Nephron progenitor cell (in vitro differentiated cells): ENCODE results near the gene CHMP1A.
A peak's percentile ranks its signal among the peaks of the same experiment; 100 is the strongest.
"Not testable (repeated sequence)": the region's sequence is repeated elsewhere in the genome, so short reads cannot be mapped to it uniquely, and the experiment has no call there.

Source experiments
- DNase-seq: peaks from one replicate; pipeline ENCODE4 v3.0.0; 2021
- H3K27ac Mint-ChIP-seq: 2 replicates; pipeline ENCODE4 v1.8.0; 2021; ENCODE audit warnings: mild to moderate bottlenecking, moderate library complexity, mixed read lengths
- H3K27me3 Mint-ChIP-seq: 2 replicates; pipeline ENCODE4 v1.8.0; 2021; ENCODE audit warnings: mild to moderate bottlenecking, low read depth, mixed read lengths; ENCODE audit not compliant: poor library complexity
- H3K36me3 Mint-ChIP-seq: 2 replicates; pipeline ENCODE4 v1.8.0; 2021; ENCODE audit warnings: low read depth, mixed read lengths
- H3K4me1 Mint-ChIP-seq: 2 replicates; pipeline ENCODE4 v1.8.0; 2021; ENCODE audit warnings: mixed read lengths
- H3K4me3 Mint-ChIP-seq: 2 replicates; pipeline ENCODE4 v1.8.0; 2021; ENCODE audit warnings: mild to moderate bottlenecking, moderate library complexity, mixed read lengths
- H3K9me3 Mint-ChIP-seq: 2 replicates; pipeline ENCODE4 v1.8.0; 2021; ENCODE audit warnings: mild to moderate bottlenecking, moderate library complexity, mixed read lengths
- TF ChIP-seq, protein P1 (sequence below): fragments of 200-600 bp; sonication (generic); IDR thresholded peaks from 2 replicates; pipeline ENCODE4 v1.5.0; 2021; ENCODE audit warnings: antibody characterized with exemption

CHMP1A gene

GRCh38 chr16:89696670-89697128, 39.2 kb upstream of the CHMP1A start:
- Mint-ChIP-seq H3K27ac (no peak overlapping the region), H3K4me1 (peaks cover 34% of the 10 kb centered on the region), H3K4me3 (no peak overlapping the region), H3K9me3 (no peaks in the 10 kb centered on the region), H3K27me3 (peaks cover 4% of the 10 kb centered on the region), H3K36me3 (peaks cover 18% of the 10 kb centered on the region)
- TF ChIP-seq, protein P1, sequence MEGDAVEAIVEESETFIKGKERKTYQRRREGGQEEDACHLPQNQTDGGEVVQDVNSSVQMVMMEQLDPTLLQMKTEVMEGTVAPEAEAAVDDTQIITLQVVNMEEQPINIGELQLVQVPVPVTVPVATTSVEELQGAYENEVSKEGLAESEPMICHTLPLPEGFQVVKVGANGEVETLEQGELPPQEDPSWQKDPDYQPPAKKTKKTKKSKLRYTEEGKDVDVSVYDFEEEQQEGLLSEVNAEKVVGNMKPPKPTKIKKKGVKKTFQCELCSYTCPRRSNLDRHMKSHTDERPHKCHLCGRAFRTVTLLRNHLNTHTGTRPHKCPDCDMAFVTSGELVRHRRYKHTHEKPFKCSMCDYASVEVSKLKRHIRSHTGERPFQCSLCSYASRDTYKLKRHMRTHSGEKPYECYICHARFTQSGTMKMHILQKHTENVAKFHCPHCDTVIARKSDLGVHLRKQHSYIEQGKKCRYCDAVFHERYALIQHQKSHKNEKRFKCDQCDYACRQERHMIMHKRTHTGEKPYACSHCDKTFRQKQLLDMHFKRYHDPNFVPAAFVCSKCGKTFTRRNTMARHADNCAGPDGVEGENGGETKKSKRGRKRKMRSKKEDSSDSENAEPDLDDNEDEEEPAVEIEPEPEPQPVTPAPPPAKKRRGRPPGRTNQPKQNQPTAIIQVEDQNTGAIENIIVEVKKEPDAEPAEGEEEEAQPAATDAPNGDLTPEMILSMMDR, result no peak
- DNase-seq, result no peak

DNA sequence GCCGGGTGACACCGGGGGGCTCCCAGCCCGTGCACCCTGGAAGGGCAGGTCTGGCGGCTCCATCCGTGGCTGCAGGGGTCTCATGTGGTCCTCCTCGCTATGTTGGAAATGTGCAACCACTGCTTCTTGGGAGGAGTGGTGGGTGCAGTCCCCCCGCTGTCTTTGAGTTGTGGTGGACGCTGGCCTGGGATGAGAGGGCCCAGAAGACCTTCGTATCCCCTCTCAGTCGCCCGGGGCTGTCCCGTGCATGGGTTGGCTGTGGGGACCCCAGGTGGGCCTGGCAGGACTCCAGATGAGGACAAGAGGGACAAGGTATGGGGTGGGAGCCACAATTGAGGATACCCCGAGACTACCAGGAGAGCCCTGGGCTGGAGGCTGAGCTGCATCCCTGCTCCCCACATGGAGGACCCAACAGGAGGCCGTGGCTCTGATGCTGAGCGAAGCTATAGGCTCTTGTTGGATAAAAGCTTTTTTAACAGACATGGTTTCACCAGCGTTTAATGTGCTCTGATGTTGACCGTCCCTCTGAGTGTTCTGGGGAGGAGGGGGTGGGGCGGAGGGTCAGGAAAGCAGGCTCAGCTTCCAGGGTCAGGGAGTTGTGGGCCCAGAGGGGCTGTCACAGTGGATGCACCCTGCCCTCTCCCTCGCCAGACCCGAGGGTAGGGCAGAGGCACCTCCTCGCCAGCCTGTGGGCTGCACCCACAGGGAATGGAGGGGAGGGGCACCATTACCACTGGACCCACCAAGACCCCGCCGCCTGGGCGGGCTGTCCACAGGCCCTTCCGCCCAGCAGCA, 38.6 kb upstream of the CHMP1A start:
- H3K27ac Mint-ChIP-seq, result peak overlapping the region; percentile 82
- peaks cover 34% of the 10 kb centered on the region for H3K4me1 Mint-ChIP-seq
- peaks cover 18% of the 10 kb centered on the region for H3K36me3 Mint-ChIP-seq
- DNase-seq, result peak; percentile 16
- TF ChIP-seq, protein P1, result no peak
- H3K27me3 Mint-ChIP-seq, result peaks cover 4% of the 10 kb centered on the region
- H3K9me3 Mint-ChIP-seq, result no peaks in the 10 kb centered on the region
- no peak overlapping the region for H3K4me3 Mint-ChIP-seq

DNA sequence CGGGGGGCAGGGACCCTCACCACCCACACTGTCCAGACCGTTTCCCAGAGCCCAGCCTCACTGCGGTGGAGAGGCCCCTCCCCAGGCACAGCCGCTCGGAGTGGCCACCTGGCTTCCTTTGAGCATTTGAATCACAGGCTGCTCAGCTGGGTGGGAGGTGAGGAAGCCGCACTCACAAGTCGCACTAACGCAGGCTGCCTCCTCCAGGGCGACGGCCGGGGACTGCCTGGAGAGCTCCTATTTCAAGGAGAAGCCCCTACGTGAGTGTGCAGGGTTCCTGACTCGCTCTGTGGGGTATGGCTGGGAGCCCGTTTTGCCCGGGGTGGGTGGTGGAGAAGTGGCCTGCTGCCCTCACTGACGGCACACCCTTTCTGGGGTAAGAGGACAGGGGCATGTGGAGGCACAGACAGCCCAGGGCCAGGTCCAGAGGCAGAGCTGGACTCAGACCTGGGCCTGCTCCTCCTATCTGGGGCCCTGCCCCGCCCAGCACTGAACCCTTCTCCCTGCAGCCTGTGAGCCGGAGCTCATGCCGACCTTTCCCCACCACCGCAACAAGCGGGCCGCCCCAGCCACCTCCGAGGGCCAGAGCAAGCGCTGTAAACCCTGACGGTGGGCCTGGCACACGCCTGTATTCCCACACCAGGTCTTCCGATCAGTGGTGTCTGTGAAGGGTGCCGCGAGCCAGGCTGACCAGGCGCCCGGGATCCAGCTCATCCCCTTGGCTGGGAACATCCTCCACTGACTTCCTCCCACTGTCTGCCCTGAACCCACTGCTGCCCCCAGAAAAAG, 37.8 kb upstream of the CHMP1A start:
- TF ChIP-seq, protein P1, result no peak
- peaks cover 34% of the 10 kb centered on the region for H3K4me1 Mint-ChIP-seq
- no peak for DNase-seq
- H3K9me3 Mint-ChIP-seq, result no peaks in the 10 kb centered on the region
- peaks cover under 1% of the 10 kb centered on the region for H3K27me3 Mint-ChIP-seq
- peak overlapping the region; percentile 66 for H3K27ac Mint-ChIP-seq
- H3K4me3 Mint-ChIP-seq, result no peak overlapping the region
- peaks cover 22% of the 10 kb centered on the region for H3K36me3 Mint-ChIP-seq

- Mint-ChIP-seq H3K4me1 (peaks cover 30% of the 10 kb centered on the region), H3K27ac (peak overlapping the region; percentile 61), H3K36me3 (peaks cover 26% of the 10 kb centered on the region)
- DNase-seq, H3K27me3 Mint-ChIP-seq, H3K4me3 Mint-ChIP-seq, H3K9me3 Mint-ChIP-seq: not testable (repeated sequence)
Observed at GRCh38 chr16:89694784-89695085, 37.2 kb upstream of the CHMP1A start.

DNA sequence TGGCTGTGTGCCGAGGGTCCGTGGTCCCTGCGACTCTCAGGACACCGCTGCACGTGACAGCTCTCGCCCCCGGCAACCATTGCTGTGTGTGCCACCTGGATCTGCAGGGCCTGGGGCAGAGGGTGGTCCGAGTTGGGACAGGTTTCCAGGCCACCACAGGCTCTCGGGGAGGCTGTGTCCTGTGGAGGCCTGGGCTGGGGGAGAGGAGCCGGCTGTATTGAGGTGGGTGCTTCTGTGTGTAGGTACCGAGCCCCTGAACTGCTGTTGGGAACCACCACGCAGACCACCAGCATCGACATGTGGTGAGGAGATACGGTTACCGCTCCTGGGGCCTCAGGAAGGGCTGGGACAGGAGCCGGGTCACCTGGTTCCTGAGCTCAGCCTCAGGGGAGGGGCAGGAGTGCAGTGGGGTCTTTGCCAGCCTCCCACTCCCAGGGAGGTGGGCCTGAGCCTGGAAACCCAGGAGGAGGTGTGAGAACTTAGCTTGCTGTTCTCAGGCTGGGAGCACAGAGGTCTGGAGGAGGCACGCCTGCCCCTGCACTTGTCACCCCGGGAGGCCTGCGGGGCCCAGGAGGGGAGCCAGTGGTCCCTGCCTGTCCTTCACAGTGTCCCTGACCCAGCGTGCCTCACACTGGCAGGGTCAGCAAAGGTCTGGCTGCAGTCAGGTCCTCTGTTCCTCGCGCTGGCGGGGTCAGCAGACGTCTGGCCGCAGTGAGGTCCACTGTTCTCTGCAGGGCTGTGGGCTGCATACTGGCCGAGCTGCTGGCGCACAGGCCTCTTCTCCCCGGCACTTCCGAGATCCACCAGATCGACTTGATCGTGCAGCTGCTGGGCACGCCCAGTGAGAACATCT, 36.6 kb upstream of the CHMP1A start:
- no peak overlapping the region for H3K27ac Mint-ChIP-seq
- no peak overlapping the region for H3K4me3 Mint-ChIP-seq
- no peaks in the 10 kb centered on the region for H3K9me3 Mint-ChIP-seq
- TF ChIP-seq, protein P1, result no peak
- peaks cover 26% of the 10 kb centered on the region for H3K4me1 Mint-ChIP-seq
- no peaks in the 10 kb centered on the region for H3K27me3 Mint-ChIP-seq
- H3K36me3 Mint-ChIP-seq, result peaks cover 24% of the 10 kb centered on the region
- peak; percentile 12 for DNase-seq

- H3K9me3 Mint-ChIP-seq, result no peaks in the 10 kb centered on the region
- no peak overlapping the region for H3K4me3 Mint-ChIP-seq
- TF ChIP-seq, protein P1, result no peak
- H3K27ac Mint-ChIP-seq, result no peak overlapping the region
- H3K4me1 Mint-ChIP-seq, result peaks cover 23% of the 10 kb centered on the region
- DNase-seq, result no peak
- no peaks in the 10 kb centered on the region for H3K27me3 Mint-ChIP-seq
- H3K36me3 Mint-ChIP-seq, result peaks cover 23% of the 10 kb centered on the region
Observed at GRCh38 chr16:89693289-89693731, 35.8 kb upstream of the CHMP1A start.
